Measurements from ENCODE around the gene KRTAP1-4.
A peak's percentile ranks its signal among the peaks of the same experiment; 100 is the strongest.
"Not testable (repeated sequence)": the region's sequence is repeated elsewhere in the genome, so short reads cannot be mapped to it uniquely, and the experiment has no call there.

KRTAP1-4 gene

DNA sequence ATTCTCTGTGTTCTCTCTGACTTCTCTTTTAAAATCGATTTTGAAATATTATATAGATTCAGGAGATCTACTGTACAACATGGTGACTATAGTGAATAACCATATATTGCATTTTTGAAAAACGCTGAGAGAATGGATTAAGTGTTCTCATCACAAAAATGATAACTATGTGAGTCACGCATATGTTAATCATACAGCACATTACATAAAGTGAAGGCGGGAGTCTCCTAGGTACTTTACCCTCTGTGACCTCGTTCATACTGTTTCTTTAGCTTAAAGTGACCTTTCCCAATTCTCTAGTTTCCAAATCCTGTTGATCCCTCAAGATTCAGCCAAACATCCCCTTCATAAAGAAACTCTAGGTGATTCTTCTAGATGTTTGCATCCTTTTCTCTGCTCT, 27.2 kb downstream of the KRTAP1-4 start:
- DNase-seq, result no peak

DNA sequence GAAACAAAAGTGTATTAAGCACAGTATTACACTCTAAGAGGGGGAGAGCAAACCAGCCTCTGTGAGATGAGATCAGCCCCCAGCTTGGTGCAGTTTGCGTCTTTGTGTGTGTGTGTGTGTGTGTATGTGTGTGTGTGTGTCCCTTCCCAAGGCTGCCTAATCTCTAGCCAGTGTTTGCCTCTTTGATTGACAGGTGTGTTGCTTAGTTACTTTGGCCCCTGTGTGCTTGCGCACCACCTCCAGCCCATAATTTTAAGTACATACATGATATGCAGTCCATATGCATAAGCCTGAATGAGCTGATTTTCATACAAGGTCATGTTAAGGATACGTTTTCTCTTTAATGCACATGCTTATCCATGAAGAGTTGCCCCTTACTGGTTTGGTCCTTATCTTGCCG, 28.2 kb downstream of the KRTAP1-4 start:
- no peak for DNase-seq

DNA sequence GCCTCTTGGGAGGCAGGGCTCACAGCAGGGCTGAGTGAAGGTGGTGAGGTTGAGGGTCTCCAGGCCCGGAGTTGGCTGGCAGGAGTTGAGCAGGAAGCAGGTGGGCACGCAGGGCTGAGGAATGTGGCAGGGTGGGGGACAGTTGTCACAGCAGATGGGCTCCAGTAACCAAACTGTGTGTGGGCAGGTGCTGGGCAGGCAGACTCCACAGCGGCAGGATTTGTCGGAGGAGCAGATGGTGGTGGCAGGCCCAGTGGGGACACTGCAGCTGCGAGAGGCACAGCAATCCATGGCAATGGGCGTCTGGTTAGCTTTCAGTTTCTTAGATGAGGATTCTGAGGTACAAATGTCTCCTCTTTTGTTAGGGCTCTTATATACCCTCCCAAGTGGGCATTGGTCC, 30.4 kb downstream of the KRTAP1-4 start, which contains the start of gene KRTAP3-2:
TSS of gene KRTAP3-2 (minus strand) at position 344 of the 400 bp plus-strand sequence. CDS start at position 291, 53 bp downstream.
- DNase-seq, result not testable (repeated sequence)

- no peak for DNase-seq
These were observed 32.6 kb downstream of the KRTAP1-4 start for GRCh38 chr17:40997361-40997760.

DNA sequence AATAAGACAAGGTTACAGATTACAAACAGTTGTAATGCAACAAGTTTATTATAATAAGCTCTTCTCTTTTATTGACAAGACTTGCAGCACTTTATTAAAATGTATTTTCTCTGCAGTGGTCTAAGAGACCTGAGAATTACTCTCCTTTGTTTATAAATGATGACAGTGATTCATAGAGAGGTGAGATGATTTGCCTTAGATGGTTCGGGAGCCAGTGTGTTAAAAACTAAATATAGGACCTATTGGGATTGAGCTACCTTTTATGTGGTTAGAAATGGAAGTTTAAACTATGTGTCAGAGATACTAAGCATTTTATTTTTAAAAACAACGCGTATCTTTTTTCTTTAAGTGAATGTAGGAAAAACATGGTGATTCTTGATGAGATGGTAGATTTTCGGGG, 33.2 kb downstream of the KRTAP1-4 start:
- no peak for DNase-seq

DNA sequence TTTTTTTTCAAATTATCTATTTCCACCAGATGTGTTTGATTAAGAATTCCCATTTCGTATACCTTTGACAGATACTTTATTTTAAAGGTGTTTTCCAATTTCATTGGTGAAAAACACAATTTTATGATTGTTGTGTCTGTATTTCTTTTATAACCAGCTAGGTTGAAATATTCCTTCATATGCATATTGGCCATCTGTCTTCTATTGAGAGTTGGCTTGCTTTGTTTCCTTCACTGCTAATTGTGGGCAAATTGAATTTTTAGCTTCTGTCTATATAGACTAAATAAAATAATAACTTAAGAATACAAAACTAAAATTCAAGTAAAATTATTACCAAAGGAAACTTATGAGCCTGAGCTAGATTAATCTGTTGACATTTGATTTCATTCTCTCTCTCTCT, 34.9 kb downstream of the KRTAP1-4 start:
- DNase-seq, result no peak

GRCh38 chr17:40993839-40994238, 36.2 kb downstream of the KRTAP1-4 start, which contains the start of gene KRTAP3-3:
KRTAP3-3 (minus strand) TSS chr17:40994164; CDS start chr17:40994097, 67 bp downstream.
- DNase-seq, result no peak

GRCh38 chr17:40993084-40993483, 36.9 kb downstream of the KRTAP1-4 start:
- DNase-seq, result no peak

- no peak for DNase-seq
These were observed 37.3 kb downstream of the KRTAP1-4 start for GRCh38 chr17:40992666-40993065.

DNA sequence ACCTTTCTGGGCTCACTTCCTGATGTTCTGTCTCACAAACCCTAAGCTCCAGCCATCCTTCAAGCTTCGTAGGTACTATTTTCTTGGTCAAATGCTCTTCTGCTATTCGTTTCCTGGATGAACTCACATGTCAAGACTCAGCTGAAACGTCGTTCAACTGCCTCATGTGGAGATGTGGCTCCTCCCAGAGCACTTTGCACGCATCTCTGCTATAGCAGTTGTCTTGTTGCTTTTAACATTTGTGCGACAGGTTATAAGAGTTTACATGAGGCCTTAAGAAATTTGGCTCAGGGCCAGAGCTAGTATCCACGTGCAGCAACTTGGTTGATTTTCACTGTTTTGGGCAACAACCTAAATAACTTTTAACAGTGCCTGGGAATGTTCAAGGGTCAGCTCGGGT, 43.1 kb downstream of the KRTAP1-4 start:
- no peak for DNase-seq

DNA sequence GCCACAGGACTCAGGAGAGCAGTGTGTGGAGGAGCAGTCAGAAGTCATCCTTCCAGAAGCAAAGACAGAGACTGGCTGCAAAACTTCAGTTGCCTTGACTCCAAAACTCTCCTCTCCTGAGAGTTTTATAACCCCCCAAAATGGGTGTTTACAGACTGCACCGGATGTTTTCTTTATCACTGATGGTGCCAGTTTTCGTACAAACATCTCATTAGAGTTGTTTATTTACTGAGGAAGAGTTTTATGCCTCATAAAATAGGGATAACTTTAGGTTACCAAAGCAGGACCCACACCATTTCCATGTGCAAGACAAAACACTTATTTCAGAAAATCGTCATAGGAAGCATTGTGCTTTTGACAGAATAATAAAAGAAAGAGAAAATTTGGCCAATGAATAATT, 45.8 kb downstream of the KRTAP1-4 start, which contains the start of gene KRT40:
TSS of gene KRT40 (minus strand) at position 101 of the 400 bp plus-strand sequence. CDS start at position 48, 53 bp downstream.
- DNase-seq, result no peak

GRCh38 chr17:40981115-40981514, 48.9 kb downstream of the KRTAP1-4 start:
- DNase-seq, result no peak

DNA sequence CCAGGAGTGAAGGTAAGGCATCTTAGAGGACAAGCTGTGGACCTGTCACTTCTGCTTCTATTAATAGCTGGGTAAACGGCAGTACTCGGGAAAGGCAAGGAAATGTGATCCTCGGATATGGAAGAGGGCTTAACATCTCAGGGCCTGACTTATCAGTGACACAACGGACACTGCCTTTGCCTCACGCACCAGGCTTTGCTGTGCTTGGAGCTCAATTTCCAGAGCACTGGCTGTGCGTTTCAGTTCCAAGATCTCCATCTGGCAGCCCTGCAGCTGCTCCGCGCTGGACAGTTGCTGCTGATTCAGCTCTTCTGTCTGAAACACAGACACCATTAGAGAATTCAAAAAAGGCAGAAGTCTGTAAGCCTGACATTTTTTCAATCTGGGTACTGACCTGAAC, 49.4 kb downstream of the KRTAP1-4 start:
- DNase-seq, result peak; percentile 68

DNA sequence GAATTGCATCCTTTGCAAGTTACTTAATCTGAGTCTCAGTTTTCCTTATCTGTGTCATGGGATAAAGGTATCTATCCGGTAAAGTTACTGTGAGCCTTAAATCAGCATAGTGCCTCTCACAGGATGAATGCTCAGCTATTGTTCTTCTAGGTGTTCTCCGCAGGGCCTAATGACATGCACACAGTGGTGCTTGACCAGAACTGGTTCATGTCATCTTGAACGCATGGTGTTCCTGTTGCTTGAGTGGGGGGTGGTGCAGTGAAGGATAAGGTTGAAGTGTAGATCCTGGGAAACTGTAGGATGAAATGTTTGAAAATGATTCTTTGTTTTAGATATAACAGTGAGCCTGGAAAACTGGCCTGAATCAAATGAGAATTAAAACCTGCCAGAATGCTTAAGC, 49.9 kb downstream of the KRTAP1-4 start:
- no peak for DNase-seq
